Stimulated activated CD8-positive, alpha-beta memory T cell treated with anti-CD3 and anti-CD28 coated beads, Interleukin-12 subunit alpha, Interleukin-12 subunit beta, amount 100 ng/mL, for 4 hours (primary cell): ENCODE results near the gene TEAD1.

Experiments used
- DNase-seq: peaks from one replicate; pipeline ENCODE4 v3.0.0-alpha.2; 2020; ENCODE audit warnings: low read depth

Gene TEAD1

GRCh38 chr11:12764187-12764914, 90.1 kb downstream of the TEAD1 start:
- no peak for DNase-seq

DNA sequence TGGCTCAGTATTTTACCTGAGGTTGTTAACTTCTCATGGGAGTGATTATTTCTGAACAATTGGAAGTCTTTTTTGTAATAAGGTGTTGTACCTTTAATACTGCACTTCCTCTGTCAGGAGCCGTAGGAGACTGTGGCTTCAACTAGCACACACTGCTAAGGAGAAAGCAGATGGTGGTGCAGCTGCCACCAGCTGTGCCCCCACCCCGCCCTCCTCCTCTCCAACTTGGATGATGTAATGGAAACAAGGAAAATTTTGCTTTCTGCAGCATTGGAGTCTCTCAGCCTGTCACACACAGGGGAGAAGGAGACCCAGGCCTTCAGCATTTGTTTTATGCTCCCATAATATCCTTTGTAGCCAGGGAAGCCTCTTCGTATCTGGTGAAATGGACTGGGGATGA, 91.2 kb downstream of the TEAD1 start:
- DNase-seq, result no peak

DNA sequence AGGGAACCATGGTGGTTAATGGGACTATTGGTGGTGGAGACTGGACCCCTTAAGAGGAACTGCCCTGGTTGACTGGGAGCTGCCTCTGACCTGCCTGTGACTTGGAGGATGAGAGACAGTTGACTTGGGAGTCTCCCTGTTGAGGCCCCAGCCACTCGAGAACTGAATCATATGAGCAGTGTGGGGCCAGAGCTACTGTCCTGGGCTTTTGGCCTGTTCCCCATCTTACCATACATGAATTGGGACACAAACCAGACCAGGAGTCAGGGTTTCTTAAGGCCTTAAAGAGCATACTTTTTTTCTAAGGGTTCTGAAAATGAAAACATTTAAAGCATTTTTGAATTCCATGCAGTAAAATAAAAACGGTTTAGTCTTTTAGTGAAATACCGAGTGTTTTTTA, 92.8 kb downstream of the TEAD1 start:
- no peak for DNase-seq

DNA sequence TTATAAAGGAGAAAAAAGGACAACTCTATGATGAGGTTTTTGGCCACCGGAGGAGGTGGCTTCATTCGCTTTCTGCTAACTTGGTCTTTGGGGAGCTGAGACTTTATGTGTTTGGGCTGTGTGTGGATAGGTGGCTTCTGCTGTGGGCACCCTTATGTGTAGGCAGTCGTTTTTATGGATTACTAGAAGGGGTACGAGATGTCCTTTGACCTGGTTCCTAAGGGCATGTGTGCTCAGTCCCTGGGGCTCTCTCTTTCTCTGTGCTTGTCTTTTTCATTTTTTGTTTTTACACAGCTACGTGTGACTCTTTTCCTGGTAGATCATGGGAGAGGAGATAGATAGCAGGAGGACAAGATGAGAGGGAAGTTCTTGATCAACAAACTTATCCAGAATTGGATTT, 93.4 kb downstream of the TEAD1 start:
- no peak for DNase-seq

DNA sequence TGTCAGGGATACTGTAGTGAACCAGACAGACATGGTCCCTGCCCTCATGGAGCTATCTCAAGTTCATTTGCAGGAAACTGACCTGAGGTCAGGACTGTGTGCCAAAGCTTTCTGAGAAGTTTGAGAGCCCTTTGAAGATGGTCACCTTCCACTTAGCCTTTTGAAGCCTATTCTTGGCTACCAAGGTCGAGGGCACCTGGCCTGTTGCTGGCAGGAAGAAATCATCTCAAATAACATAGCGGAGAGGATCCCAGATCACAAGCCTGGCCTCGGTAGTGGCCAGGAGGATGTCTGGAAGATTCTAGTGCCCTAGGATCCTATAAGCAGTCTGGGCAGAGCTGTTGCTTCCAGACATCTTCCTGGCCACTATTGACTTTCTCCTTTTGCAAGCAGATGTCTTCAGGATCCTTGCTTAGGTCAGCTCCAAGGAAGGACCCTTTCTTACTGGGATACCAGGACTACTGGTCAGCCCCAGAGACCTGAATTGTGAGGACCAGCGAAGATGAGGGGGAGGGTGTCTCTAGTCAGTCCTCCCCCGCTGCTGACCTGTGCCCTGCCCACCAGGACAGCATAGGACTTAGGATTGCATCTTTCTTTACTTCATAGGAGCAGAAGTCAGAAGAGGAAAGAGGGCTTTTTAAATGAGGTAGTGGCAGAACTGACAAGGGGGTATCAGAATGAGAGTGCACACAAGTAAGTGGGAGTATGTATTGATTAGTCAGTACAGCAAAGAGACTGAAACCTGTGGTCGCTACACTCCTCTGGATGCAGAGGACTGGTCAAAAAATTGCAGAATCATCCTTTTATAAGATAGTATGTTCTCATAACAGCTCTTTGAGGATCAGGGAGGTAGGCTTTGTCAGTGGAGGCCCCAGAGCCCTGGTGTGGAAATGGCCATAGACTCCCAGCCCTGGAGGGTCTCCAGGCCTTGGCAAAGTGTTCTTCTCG, 94.8 kb downstream of the TEAD1 start:
- no peak for DNase-seq

DNA sequence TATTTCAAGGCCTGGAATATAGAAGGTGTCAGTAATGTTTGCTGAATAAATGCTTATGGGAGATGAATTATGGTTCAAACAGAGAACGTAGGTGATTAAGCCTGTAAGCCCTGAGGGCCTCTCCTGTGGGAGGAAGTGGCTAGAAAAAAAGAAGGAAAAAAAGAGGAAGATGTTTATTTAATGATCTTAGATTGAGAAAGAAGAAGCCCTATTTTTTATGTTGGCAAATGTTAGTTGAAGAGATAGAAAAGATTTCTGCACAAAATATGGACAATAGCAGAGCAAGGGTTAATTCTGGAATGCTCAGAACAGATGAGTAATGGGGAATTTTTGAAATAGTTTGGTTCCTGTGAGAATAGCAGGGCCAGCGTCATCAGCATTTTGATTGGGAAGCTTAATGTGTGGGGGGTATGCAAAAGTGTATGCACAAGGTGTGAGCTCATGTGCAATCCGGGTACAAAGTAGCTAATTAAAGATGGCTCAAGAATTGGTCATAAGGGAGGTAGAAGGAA, 95.7 kb downstream of the TEAD1 start:
- DNase-seq, result no peak

DNA sequence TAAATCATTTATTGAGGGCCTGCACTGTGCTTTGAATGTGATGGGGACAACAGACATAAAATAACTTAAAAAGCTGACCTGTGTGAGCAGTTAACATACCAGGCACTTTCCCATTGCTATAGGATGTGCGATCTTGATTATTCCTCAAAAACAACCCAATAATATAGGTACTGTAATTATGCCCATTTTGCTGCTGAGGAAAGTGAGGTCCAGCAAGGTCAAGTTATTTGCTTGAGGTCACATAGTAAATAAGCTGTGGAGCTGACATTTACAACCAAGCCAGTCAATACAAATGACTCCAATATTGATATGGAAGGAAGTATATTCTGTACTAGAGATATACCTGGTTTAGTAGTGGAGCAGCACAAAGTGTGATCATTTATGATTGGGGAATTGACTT, 96.2 kb downstream of the TEAD1 start:
- no peak for DNase-seq

- no peak for DNase-seq
These were observed 96.9 kb downstream of the TEAD1 start for GRCh38 chr11:12770966-12771597.

- no peak for DNase-seq
These were observed 97.7 kb downstream of the TEAD1 start for GRCh38 chr11:12771875-12772274.

DNA sequence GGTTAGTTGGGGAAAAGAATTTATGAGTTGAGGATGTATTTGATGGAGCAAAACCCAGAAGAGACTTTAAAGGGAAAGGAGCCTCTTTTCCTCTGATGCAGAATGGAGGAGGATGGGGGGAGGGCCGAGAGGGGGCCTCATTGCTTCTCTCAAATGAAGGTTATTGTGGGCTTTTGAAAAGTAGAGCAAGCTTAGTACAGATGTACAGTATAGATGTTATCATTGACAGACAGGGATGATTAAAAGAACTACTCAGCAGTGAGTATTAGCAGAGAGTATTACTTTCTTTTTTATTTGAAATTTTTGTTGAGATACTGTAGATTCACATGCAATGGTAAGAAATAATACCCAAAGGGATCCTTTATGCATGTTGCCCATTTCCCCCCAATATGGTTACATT, 98.1 kb downstream of the TEAD1 start:
- DNase-seq, result no peak

DNA sequence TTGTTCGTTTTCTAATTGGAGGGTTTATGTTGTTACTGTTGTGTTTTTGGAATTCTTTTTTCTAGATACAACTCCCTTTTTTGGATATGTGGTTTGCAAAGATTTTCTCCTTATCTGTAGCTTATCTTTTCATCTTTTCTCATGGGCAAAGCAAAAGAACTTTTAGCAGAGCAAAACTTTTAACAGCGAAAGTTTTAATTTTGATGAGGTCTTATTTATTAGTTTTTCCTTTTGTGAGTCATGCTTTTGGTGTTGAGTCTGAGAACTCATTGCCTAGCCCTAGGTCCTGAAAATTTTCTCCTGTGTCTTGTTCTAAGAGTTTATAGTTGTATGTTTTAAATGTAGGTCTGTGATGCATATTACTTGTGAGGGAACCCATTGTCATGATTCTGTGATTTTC, 99.4 kb downstream of the TEAD1 start:
- DNase-seq, result no peak

GRCh38 chr11:12775955-12776354, 101.7 kb downstream of the TEAD1 start:
- DNase-seq, result no peak

GRCh38 chr11:12777208-12777874, 103.1 kb downstream of the TEAD1 start:
- no peak for DNase-seq

- no peak for DNase-seq
These were observed 104.2 kb downstream of the TEAD1 start for GRCh38 chr11:12778240-12778905.

- no peak for DNase-seq
These were observed 109.5 kb downstream of the TEAD1 start for GRCh38 chr11:12783765-12784164.

DNA sequence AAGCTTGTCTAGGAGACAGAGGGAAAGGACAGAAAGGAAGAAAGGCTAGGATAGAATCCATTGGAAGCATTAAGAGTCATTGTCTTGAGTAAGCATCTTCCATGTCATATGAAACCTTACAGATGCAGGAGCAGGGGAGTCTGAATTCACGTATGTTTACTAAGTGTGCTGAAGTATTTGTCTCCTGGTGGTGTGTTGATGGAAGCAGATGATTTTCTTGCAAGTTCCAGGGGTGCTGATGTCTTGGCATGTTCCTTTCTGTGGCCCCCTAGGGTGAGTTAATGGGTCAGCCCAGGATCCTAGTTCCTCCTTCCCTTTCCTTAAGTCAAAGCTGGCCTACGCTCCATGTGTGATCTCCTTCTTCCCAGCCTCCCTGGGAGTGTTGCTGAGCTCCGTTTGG, 110.2 kb downstream of the TEAD1 start:
- DNase-seq, result no peak

GRCh38 chr11:12784987-12785386, 110.8 kb downstream of the TEAD1 start:
- no peak for DNase-seq

- DNase-seq, result no peak
These were observed 111.7 kb downstream of the TEAD1 start for GRCh38 chr11:12785901-12786300.

- no peak for DNase-seq
These were observed 112.2 kb downstream of the TEAD1 start for GRCh38 chr11:12786450-12786849.

DNA sequence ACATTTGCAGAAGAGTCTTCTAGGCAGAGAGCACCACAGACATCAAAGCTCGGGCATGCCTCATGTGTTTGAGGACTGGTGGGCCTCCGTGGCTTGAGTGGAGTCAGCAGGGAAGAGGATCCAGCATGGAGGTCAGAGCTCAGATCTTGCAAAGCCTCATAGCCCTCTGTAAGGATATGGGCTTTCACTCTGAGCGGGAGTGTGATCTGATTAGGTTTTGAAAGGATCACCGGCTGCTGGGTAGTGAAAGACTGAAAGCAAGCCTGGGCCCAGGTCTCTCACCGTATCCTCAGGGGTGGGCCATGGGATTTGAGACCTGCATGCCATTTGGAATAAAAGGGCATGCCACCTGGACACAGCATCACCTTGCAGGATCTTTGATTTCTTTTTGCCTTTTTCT, 112.7 kb downstream of the TEAD1 start:
- no peak for DNase-seq

- DNase-seq, result no peak
These were observed 113.6 kb downstream of the TEAD1 start for GRCh38 chr11:12787847-12788246.

GRCh38 chr11:12789054-12789453, 114.8 kb downstream of the TEAD1 start:
- DNase-seq, result no peak
